Keratinocyte (primary cell): ENCODE results near the gene KCTD8.

Source experiments
- CTCF ChIP-seq, 3 experiments: IDR thresholded peaks in 1 of 3; conservative IDR thresholded peaks in 1 of 3; optimal IDR thresholded peaks in 1 of 3; 2 replicates in 2 of 3; 3 replicates in 1 of 3; pipeline versions ENCODE3 to v1.5.1; 2011; ENCODE audit warnings: low read length in 3 of 3, mild to moderate bottlenecking in 3 of 3, moderate library complexity in 2 of 3, control low read depth in 1 of 3, inconsistent platforms in 1 of 3; ENCODE audit not compliant: insufficient read depth in 2 of 3; ENCODE audit errors: extremely low read depth in 1 of 3
- EZH2 ChIP-seq: IDR thresholded peaks from one replicate; pipeline ENCODE4 v1.6.1; 2012; ENCODE audit warnings: inconsistent platforms, mild to moderate bottlenecking, low read length, moderate library complexity

GRCh38 chr4:44354172-44354571 lies 94.4 kb downstream of the KCTD8 start:
- TF ChIP-seq CTCF (optimal IDR thresholded peaks at IDR 0.05 in 1 of 3, IDR thresholded peaks at IDR 0.05 in 1 of 3, conservative IDR thresholded peaks at IDR 0.05 in 1 of 3; ENCODE audit: extremely low read depth in 1 of 3, insufficient read depth in 2 of 3, low read length in 3 of 3), result no peak
- TF ChIP-seq EZH2, result no peak
